Measurements from ENCODE around the gene HSD11B1.

Gene HSD11B1

DNA sequence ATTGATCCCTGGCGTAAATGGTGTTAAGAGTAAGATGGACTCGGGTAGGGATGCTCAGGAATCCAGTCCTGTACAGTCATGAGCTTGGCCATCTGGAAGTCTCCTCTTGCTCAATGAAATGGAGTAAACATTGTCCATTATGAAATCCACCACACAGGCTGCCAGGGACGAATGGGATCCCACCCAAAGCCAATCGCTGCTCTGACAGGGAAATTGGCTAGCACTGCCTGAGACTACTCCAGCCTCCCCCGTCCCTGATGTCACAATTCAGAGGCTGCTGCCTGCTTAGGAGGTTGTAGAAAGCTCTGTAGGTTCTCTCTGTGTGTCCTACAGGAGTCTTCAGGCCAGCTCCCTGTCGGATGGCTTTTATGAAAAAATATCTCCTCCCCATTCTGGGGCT, at the start of gene HSD11B1:
Gene HSD11B1, plus strand, starts transcription at position 263 of the 400 bp plus-strand sequence. Its CDS starts 97 bp downstream, at position 360.
- H3K27ac Mint-ChIP-seq, result no peak within 1 kb of the TSS
- no peak for DNase-seq (ENCODE audit: low spot score in 2 of 2)

DNA sequence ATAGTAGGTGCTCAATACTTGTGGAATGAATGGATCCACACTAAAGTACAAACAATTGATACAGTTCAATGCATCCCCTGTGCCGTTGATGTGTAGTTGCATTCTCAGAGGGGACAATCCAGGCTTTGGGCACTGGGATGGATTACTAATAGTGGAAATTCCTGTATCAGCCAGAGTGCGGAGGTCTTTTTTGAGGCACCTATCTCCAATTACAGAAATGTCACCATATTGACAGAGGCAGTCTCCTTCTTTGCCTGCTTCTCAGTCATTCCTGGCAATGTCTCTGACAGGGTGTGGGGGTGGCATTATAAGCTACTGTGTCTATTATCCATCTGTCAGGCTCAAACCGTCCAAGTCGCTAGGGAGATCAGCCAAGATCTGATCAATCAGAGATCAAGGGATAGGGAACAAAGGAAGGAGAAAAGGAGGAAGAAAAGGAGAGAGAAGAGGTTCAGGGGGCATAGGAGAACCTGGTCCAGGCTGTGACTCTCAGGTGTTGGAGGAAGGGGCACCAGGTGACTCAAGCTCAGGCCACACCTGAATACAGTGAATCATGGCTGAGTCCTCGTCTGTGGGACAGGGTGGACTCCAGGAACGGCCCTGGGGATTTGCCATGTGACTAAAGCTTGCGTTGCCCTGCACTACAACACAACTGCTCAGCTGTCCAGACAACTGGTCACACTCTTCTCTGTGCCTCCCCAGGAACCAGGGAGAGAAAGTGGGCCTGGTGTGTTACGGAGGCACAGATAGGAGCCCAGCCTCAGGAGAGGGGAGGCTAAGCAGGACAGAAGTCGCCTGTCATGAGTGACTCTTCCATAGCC, 49.0 kb upstream of the HSD11B1 start:
- H3K27ac Mint-ChIP-seq, result no peak overlapping the region
- H3K4me1 Mint-ChIP-seq, result peaks cover 11% of the 10 kb centered on the region
- H3K9me3 Mint-ChIP-seq, result no peaks in the 10 kb centered on the region
- H3K36me3 Mint-ChIP-seq, result no peaks in the 10 kb centered on the region
- no peak overlapping the region for H3K4me3 Mint-ChIP-seq
- DNase-seq (ENCODE audit: low spot score in 2 of 2), result no peak
- H3K27me3 Mint-ChIP-seq, result peaks cover 2% of the 10 kb centered on the region
- no peak for ATAC-seq (ENCODE audit: low read depth)

More for the DNA sequence above, at the start of gene HSD11B1:
- peaks cover 3% of the 10 kb centered on the region for H3K9me3 Mint-ChIP-seq
- H3K36me3 Mint-ChIP-seq, result no peaks in the 10 kb centered on the region
- no peak for ATAC-seq (ENCODE audit: low read depth)
- peaks cover 5% of the 10 kb centered on the region for H3K4me1 Mint-ChIP-seq
- H3K27me3 Mint-ChIP-seq, result peaks cover 2% of the 10 kb centered on the region
- H3K4me3 Mint-ChIP-seq, result no peak within 1 kb of the TSS

DNA sequence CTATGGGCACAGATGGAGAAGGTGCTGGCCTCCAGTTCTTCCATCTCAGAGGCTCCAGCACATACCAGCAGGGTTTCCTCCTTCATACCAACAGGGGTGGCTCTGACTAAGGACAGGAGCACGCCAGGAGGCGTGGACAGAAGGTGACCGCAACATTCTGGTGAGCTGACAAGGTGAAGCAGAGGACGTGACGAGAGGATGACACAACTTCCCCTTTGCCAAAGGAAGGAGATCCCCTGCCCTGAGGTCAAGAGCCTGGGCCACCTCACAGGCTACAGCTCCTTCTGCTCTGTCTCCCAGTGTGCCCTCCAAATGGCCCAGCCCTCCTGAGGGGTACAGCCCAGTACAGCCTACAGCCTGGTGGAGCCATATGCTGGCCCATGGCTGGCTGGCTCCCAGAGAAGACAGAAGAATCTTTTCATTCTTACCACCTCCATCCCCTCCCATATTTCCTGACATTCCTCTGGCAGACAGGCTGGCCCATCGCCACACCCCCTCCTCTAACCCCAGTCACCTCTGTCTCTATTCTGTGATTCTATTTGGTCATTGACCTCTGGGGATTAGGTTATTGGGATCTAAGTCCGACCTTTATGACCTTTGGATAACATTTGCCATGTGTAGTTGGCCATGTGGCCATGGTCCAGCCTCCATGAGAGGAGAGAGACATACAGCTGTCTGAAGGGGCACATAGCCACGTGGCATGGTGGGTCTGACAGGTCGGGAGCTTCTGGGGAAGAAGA, 47.3 kb upstream of the HSD11B1 start:
- peaks cover 2% of the 10 kb centered on the region for H3K27me3 Mint-ChIP-seq
- H3K27ac Mint-ChIP-seq, result no peak overlapping the region
- no peak for DNase-seq (ENCODE audit: low spot score in 2 of 2)
- ATAC-seq (ENCODE audit: low read depth), result peak; percentile 64
- no peaks in the 10 kb centered on the region for H3K36me3 Mint-ChIP-seq
- peaks cover 11% of the 10 kb centered on the region for H3K4me1 Mint-ChIP-seq
- no peaks in the 10 kb centered on the region for H3K9me3 Mint-ChIP-seq
- H3K4me3 Mint-ChIP-seq, result no peak overlapping the region

DNA sequence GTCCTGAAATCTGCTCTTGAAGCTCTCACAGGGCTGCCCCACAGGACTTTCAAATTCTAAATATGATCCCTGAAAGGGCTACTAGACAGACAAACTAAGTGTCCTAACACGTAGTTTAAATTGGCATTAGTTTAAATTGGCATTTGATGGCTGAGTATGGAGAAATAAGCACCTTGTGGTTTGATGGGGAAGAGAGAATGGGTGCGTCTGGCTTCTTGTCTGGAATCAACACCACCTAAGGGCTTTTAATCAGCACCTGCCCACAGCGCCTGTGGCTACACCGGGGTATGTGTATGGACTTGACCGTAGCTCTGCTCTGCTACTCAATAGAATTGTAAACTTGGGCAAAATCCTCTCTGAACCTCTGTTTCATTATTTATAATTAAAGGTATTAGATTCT, 46.7 kb upstream of the HSD11B1 start:
- no peak for DNase-seq (ENCODE audit: low spot score in 2 of 2)
- Mint-ChIP-seq H3K27ac (no peak overlapping the region), H3K9me3 (no peaks in the 10 kb centered on the region), H3K27me3 (peaks cover 2% of the 10 kb centered on the region), H3K36me3 (no peaks in the 10 kb centered on the region), H3K4me3 (no peak overlapping the region), H3K4me1 (peaks cover 11% of the 10 kb centered on the region)
- no peak for ATAC-seq (ENCODE audit: low read depth)

DNA sequence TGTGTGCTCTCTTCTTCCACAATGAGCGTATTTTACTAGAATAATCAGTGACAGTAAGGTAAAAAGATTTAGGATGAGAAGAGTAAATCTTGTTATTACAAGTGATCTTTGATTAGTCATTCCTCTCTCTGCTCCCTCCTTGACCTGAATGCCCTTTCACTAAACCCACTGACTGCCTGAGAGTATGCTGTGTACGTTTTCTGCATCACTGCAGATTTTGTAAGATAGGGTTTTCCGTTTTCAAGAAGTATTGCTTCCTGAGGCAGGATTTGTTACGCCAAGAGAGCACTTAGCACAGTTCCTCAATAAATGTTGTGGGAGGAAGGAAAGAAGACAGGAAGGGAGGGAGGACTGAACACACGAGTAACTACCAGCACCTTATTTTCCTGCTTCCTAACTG, 44.7 kb upstream of the HSD11B1 start:
- Mint-ChIP-seq H3K9me3 (no peaks in the 10 kb centered on the region), H3K4me3 (no peak overlapping the region), H3K27ac (peak overlapping the region; percentile 58), H3K36me3 (no peaks in the 10 kb centered on the region), H3K27me3 (peaks cover 2% of the 10 kb centered on the region), H3K4me1 (peaks cover 11% of the 10 kb centered on the region)
- peak; percentile 14 for ATAC-seq (ENCODE audit: low read depth)
- no peak for DNase-seq (ENCODE audit: low spot score in 2 of 2)

DNA sequence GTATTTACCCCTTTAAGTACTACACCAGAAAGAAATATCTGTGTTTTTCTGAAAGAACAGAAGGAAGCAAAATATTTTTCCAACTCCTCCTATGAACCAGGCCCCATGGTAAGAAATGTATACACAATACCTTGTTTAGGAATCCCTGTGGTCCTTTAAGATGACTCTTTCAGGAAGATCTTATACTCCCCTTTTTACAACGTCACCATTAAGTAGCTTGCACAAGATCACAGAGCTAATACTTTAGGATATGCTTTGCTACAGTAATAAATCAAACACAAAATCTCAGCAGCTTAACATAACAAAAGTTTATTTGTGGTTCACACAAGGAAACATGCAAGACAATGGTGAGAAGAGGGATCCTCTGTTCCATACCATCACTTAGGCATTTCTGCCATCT, 43.6 kb upstream of the HSD11B1 start:
- DNase-seq (ENCODE audit: low spot score in 2 of 2) (no peak), ATAC-seq (ENCODE audit: low read depth) (no peak)
- no peak overlapping the region for H3K4me3 Mint-ChIP-seq
- H3K9me3 Mint-ChIP-seq, result no peaks in the 10 kb centered on the region
- H3K4me1 Mint-ChIP-seq, result peaks cover 11% of the 10 kb centered on the region
- no peaks in the 10 kb centered on the region for H3K36me3 Mint-ChIP-seq
- H3K27ac Mint-ChIP-seq, result no peak overlapping the region
- peaks cover 2% of the 10 kb centered on the region for H3K27me3 Mint-ChIP-seq

DNA sequence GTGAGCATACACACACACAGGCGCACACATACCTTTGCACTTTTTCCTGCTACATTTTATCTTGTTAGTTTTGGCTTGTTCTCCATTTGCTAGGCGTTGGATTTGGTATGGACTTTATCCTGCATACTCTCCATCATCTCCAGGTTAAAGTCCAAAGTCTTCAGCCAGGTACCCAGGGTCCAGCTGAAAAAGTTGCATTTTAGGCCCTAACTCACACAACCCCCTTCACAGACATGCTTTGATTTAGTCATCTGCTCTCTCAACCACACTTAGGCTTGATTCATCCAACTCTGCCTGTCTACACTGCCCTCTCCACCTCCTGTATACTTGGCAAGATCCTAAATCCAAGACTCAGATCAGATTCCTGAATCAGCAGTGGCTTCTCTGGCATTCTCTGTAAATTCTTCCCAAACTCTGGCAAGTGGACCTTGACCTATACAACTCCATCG, 41.7 kb upstream of the HSD11B1 start:
- H3K36me3 Mint-ChIP-seq, result no peaks in the 10 kb centered on the region
- no peak overlapping the region for H3K4me3 Mint-ChIP-seq
- H3K27ac Mint-ChIP-seq, result no peak overlapping the region
- H3K9me3 Mint-ChIP-seq, result no peaks in the 10 kb centered on the region
- no peaks in the 10 kb centered on the region for H3K27me3 Mint-ChIP-seq
- H3K4me1 Mint-ChIP-seq, result peaks cover 7% of the 10 kb centered on the region
- no peak for DNase-seq (ENCODE audit: low spot score in 2 of 2)
- no peak for ATAC-seq (ENCODE audit: low read depth)

DNA sequence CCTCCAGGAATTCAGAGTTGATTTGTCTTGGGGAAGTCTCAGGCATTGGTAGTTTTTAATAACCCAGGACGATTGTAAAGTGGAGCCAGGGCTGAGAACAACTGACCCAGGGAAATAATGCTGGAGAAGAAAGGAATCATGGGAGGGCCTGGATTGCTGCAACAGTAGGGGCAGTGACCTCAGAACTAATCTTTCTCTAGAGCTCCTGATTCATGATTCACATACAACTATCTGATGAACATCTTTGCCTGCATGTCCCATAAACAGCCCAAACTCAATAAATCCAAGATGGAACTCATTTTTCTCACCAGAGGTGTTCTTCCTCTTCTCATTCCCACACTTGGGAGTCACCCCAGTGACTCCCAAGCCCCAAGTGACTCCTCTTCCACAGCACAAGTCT, 37.5 kb upstream of the HSD11B1 start:
- ATAC-seq (ENCODE audit: low read depth), result no peak
- no peaks in the 10 kb centered on the region for H3K36me3 Mint-ChIP-seq

DNA sequence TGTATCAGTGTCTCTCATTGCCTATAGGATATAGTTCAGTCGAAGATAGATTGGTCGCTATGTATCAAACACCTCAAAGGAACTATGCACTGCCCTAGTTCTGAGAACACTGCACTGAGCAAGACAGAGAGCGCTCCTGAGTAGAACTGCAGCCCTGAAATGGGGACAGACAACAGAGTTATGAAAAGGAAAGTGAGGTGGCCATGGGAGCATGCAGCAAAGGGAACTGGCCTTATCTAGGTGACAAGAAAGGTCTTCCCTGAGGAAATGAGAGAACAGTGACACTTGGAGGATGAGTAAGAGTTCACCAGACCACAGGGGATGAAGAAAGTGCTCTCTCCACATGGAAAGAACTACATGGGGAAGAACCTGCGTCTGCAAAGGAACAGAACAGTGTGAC, 36.9 kb upstream of the HSD11B1 start:
- H3K27ac Mint-ChIP-seq, result no peak overlapping the region
- DNase-seq (ENCODE audit: low spot score in 2 of 2), result no peak
- H3K4me3 Mint-ChIP-seq, result no peak overlapping the region
- H3K4me1 Mint-ChIP-seq, result peaks cover under 1% of the 10 kb centered on the region
- no peaks in the 10 kb centered on the region for H3K9me3 Mint-ChIP-seq
- no peaks in the 10 kb centered on the region for H3K27me3 Mint-ChIP-seq
- ATAC-seq (ENCODE audit: low read depth), result no peak
- no peaks in the 10 kb centered on the region for H3K36me3 Mint-ChIP-seq

More for the DNA sequence above, 37.5 kb upstream of the HSD11B1 start:
- Mint-ChIP-seq H3K27ac (no peak overlapping the region), H3K4me1 (no peaks in the 10 kb centered on the region), H3K27me3 (no peaks in the 10 kb centered on the region), H3K4me3 (no peak overlapping the region), H3K9me3 (no peaks in the 10 kb centered on the region)
- DNase-seq (ENCODE audit: low spot score in 2 of 2), result no peak

DNA sequence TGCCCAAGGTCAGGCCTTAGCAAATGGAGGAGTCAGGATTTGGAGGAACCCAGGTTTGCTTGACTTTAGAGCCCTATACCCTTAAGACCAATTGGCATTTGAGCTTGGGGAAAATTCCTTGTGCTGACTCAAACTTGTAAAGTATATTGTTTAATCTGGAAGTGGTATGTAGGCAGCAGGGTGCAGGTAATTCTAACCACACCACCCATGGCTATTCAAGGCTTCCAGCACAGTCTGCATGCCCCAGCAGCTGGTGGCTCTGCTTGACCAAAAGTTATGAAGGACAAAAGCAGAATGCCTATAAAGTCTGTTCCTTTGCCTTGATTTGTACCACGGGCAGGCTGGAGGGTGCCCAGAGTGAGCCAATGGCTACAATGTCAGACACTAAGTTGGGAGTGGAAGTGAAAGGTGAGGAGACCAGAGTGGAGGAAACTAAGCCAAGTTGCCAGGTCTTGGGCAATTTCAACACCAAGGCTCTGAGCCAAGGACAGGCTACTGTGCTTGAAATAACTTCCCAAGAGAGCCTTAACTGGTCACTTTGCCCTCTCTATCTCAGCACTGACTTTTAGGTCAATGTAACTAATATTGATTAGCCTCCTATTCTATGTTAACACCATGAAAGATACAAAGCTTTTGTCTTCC, 34.1 kb upstream of the HSD11B1 start:
- Mint-ChIP-seq H3K4me1 (peaks cover 18% of the 10 kb centered on the region), H3K36me3 (no peaks in the 10 kb centered on the region), H3K27ac (peak overlapping the region; percentile 93), H3K9me3 (no peaks in the 10 kb centered on the region), H3K4me3 (no peak overlapping the region), H3K27me3 (peaks cover 3% of the 10 kb centered on the region)
- no peak for ATAC-seq (ENCODE audit: low read depth)
- no peak for DNase-seq (ENCODE audit: low spot score in 2 of 2)

DNA sequence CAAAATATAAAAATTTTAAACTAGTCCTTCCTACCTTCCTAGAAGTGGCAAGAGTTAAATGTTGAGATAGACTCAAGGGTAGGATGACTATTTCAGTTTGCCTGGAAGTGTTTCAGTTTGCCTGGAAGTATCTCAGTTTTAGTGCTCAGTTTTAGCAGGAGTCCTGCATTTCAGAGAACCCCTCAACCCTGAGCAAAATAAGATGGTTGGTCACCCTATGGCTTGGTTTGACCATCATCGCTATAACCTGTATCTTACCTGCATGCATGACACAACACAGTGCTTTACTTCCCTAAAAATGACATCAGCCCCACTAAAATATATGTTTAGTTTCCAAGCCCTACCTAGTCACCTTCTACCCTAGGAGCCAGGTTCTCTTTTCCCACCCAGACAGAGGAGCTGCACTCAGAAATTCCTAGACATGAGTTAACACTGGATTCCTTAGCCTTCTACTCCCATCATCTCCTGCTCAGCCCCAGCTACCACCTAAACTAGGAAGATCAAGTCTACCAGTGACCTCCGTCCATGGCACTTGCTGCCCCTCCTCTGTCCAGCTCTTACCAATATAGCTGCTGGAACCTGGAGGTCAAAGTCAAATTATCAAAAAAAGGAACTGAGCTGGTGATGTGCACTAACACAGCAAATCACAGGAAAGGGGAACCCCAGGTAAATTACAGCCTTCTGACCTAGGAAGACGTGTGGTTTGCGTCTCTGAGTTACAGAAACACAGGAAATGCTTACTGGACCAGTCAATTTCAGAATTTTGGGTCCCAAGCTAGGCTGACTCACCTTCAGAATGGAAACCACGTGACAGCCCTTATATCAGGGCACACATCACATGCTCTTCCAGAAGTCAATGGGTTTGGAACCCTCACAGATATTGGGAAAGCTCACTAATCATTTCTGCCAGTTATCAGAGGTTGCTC, 31.7 kb upstream of the HSD11B1 start:
- H3K27ac Mint-ChIP-seq, result peak overlapping the region; percentile 93
- H3K36me3 Mint-ChIP-seq, result no peaks in the 10 kb centered on the region
- peaks cover 18% of the 10 kb centered on the region for H3K27me3 Mint-ChIP-seq
- DNase-seq (ENCODE audit: low spot score in 2 of 2) (peak; percentile 38 to 56), ATAC-seq (ENCODE audit: low read depth) (peak; percentile 90)
- peaks cover 23% of the 10 kb centered on the region for H3K4me1 Mint-ChIP-seq
- H3K9me3 Mint-ChIP-seq, result no peaks in the 10 kb centered on the region
- H3K4me3 Mint-ChIP-seq, result no peak overlapping the region

DNA sequence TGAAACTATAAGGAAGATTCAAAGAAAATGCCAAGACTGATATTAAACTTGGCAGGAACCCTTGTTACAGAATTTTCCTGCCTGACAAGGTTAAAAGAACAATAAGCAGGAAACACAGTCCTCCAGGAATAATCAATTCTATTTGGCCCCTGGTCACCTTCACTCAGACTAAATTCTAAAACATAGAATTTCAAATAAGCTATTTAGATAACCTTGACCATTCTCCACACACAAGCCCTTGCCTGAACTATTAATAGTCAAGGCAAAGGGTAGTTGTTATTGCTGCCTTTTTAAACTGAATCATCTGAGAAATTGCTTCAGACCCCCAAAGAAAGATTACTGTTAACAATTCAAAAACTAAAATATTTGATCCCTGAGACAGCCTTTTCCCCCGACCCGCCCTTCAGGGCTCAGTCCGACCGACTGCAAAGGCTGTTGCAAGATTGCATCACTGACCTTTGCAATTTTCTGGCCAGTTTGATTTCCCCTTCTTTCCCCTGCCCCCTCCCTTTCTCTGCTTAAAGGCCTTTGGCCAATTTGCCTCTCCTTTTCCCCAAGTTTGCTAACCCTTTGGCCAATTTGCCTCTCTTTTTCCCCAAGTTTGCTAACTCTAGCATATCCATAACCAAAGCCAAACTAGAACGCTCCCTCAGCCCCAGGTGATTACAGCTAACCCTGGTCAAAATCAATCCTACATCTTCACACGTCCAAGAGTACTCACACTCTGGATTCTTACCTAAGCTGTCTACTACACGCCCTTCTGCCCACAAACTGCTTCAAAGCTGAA, 30.8 kb upstream of the HSD11B1 start:
- peak overlapping the region; percentile 93 for H3K27ac Mint-ChIP-seq
- DNase-seq (ENCODE audit: low spot score in 2 of 2) (no peak), ATAC-seq (ENCODE audit: low read depth) (no peak)
- peaks cover 23% of the 10 kb centered on the region for H3K27me3 Mint-ChIP-seq
- peaks cover 23% of the 10 kb centered on the region for H3K4me1 Mint-ChIP-seq
- H3K36me3 Mint-ChIP-seq, result no peaks in the 10 kb centered on the region
- H3K4me3 Mint-ChIP-seq, result no peak overlapping the region
- no peaks in the 10 kb centered on the region for H3K9me3 Mint-ChIP-seq
